ENCODE results near the gene TPRX2. TPM values are rescaled to one million over a fixed set of nuclear protein-coding genes. Genes with fewer than 3 reads are reported as not detected.

The TPRX2 gene
- total and polyA plus RNA-seq, 4 donors = not detected

DNA sequence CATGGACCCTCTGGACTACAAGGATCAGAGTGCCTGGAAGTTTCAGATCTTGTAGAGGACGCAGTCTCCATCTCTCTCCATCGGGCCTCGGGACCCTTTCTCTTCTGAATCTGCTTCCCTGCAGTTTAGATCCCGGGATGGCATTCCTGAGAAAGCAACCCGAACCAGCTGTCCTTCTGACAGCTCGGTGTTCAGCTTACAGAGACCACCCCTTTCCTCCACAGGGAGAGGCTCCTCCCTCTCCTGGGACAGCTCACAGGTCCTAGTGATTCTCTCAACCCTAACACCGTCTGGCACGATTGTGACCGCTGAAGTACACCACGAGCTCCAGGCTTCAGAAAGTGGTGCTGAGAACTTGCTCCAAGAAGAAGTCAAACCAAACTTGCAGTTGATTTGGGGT is 19.1 kb upstream of the TPRX2 start:
- no peak for DNase-seq (ENCODE audit: low spot score)
- no peak overlapping the region for H3K4me3 ChIP-seq (ENCODE audit: low read depth in 1 of 3, low read length in 3 of 3)
- H3K27ac ChIP-seq (ENCODE audit: low read depth in 1 of 2, low read length in 2 of 2) = no peak overlapping the region
- H3K36me3 ChIP-seq (ENCODE audit: control insufficient read depth in 4 of 4, insufficient read depth in 3 of 4, low read depth in 1 of 4, low read length in 3 of 4) = no peaks in the 10 kb centered on the region
- no peaks in the 10 kb centered on the region for H3K9me3 ChIP-seq (ENCODE audit: control insufficient read depth in 4 of 4, low read length in 3 of 4)
- WGBS = 35% methylated on average over 10 of the region's 10 CpGs
- no peak for TF ChIP-seq HNF4G (IDR thresholded peaks at IDR 0.05)
- TF ChIP-seq, protein P1, sequence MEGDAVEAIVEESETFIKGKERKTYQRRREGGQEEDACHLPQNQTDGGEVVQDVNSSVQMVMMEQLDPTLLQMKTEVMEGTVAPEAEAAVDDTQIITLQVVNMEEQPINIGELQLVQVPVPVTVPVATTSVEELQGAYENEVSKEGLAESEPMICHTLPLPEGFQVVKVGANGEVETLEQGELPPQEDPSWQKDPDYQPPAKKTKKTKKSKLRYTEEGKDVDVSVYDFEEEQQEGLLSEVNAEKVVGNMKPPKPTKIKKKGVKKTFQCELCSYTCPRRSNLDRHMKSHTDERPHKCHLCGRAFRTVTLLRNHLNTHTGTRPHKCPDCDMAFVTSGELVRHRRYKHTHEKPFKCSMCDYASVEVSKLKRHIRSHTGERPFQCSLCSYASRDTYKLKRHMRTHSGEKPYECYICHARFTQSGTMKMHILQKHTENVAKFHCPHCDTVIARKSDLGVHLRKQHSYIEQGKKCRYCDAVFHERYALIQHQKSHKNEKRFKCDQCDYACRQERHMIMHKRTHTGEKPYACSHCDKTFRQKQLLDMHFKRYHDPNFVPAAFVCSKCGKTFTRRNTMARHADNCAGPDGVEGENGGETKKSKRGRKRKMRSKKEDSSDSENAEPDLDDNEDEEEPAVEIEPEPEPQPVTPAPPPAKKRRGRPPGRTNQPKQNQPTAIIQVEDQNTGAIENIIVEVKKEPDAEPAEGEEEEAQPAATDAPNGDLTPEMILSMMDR (IDR thresholded peaks at IDR 0.05; ENCODE audit: low read depth, low read length, missing input control) = no peak
- no peak for TF ChIP-seq EGR1 (IDR thresholded peaks at IDR 0.05; ENCODE audit: low read depth in 2 of 2)
- TF ChIP-seq NR2F2 (IDR thresholded peaks at IDR 0.05) = no peak
- TF ChIP-seq YY1 (IDR thresholded peaks at IDR 0.05) = no peak
- TF ChIP-seq FOXA1 (IDR thresholded peaks at IDR 0.05) = no peak
- TF ChIP-seq, protein P2, sequence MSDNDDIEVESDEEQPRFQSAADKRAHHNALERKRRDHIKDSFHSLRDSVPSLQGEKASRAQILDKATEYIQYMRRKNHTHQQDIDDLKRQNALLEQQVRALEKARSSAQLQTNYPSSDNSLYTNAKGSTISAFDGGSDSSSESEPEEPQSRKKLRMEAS (IDR thresholded peaks at IDR 0.05) = no peak
- TF ChIP-seq TAF1 (conservative IDR thresholded peaks at IDR 0.05) = no peak
- no peak for TF ChIP-seq RAD21 (IDR thresholded peaks at IDR 0.05)
- H3K27me3 ChIP-seq (ENCODE audit: control insufficient read depth in 4 of 4, insufficient read depth in 4 of 4, low read length in 3 of 4) = no peaks in the 10 kb centered on the region
- H3K4me1 ChIP-seq (ENCODE audit: control insufficient read depth in 4 of 4, insufficient read depth in 4 of 4, low read length in 3 of 4) = no peaks in the 10 kb centered on the region
- H3K9ac ChIP-seq (ENCODE audit: low read depth in 1 of 2, low read length in 2 of 2) = no peak overlapping the region

DNA sequence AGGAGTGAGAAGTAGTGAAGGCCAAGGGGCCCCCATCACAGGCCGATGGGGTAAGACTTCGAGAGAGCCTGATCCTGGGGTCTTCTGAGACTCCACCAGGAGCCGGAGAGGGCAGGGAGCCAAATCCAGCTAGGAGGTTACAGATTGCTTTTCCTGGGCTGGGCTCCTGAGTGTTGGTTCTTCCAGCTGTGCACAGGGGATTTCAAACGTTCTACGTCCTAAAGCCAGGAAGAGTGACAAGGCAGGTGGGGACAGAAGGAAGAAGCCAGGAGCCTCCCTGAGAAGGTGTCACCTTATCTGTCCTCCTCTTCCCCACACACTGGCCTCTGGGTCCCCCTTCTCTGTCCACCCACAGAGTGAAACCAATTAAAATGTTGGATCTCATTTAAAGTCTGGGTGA is 16.1 kb upstream of the TPRX2 start:
- no peaks in the 10 kb centered on the region for H3K4me1 ChIP-seq (ENCODE audit: control insufficient read depth in 4 of 4, insufficient read depth in 4 of 4, low read length in 3 of 4)
- no peak overlapping the region for H3K9ac ChIP-seq (ENCODE audit: low read depth in 1 of 2, low read length in 2 of 2)
- no peak overlapping the region for H3K4me3 ChIP-seq (ENCODE audit: low read depth in 1 of 3, low read length in 3 of 3)
- WGBS = 88% methylated on average over 5 of the region's 5 CpGs
- no peak overlapping the region for H3K27ac ChIP-seq (ENCODE audit: low read depth in 1 of 2, low read length in 2 of 2)
- no peaks in the 10 kb centered on the region for H3K9me3 ChIP-seq (ENCODE audit: control insufficient read depth in 4 of 4, low read length in 3 of 4)
- no peaks in the 10 kb centered on the region for H3K36me3 ChIP-seq (ENCODE audit: control insufficient read depth in 4 of 4, insufficient read depth in 3 of 4, low read depth in 1 of 4, low read length in 3 of 4)
- no peak for DNase-seq (ENCODE audit: low spot score)
- no peaks in the 10 kb centered on the region for H3K27me3 ChIP-seq (ENCODE audit: control insufficient read depth in 4 of 4, insufficient read depth in 4 of 4, low read length in 3 of 4)
- TF ChIP-seq GABPA (IDR thresholded peaks at IDR 0.05 in 1 of 2, conservative IDR thresholded peaks at IDR 0.05 in 1 of 2) (no peak), FOXA2 (IDR thresholded peaks at IDR 0.05) (no peak), YY1 (IDR thresholded peaks at IDR 0.05) (no peak), RXRA (IDR thresholded peaks at IDR 0.05) (no peak), HNF4G (IDR thresholded peaks at IDR 0.05) (no peak), EGR1 (IDR thresholded peaks at IDR 0.05; ENCODE audit: low read depth in 2 of 2) (no peak), JUND (IDR thresholded peaks at IDR 0.05) (no peak), RAD21 (IDR thresholded peaks at IDR 0.05) (no peak), HNF4A (conservative IDR thresholded peaks at IDR 0.05) (no peak), NR2F2 (IDR thresholded peaks at IDR 0.05) (no peak), TAF1 (conservative IDR thresholded peaks at IDR 0.05) (no peak), SP1 (IDR thresholded peaks at IDR 0.05) (no peak), FOXA1 (IDR thresholded peaks at IDR 0.05) (no peak)
- TF ChIP-seq, protein P1 (IDR thresholded peaks at IDR 0.05; ENCODE audit: low read depth, low read length, missing input control) = no peak
- TF ChIP-seq, protein P2 (IDR thresholded peaks at IDR 0.05) = no peak
- TF ChIP-seq, protein P3, sequence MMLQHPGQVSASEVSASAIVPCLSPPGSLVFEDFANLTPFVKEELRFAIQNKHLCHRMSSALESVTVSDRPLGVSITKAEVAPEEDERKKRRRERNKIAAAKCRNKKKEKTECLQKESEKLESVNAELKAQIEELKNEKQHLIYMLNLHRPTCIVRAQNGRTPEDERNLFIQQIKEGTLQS (IDR thresholded peaks at IDR 0.05) = no peak
- TF ChIP-seq, protein P4, sequence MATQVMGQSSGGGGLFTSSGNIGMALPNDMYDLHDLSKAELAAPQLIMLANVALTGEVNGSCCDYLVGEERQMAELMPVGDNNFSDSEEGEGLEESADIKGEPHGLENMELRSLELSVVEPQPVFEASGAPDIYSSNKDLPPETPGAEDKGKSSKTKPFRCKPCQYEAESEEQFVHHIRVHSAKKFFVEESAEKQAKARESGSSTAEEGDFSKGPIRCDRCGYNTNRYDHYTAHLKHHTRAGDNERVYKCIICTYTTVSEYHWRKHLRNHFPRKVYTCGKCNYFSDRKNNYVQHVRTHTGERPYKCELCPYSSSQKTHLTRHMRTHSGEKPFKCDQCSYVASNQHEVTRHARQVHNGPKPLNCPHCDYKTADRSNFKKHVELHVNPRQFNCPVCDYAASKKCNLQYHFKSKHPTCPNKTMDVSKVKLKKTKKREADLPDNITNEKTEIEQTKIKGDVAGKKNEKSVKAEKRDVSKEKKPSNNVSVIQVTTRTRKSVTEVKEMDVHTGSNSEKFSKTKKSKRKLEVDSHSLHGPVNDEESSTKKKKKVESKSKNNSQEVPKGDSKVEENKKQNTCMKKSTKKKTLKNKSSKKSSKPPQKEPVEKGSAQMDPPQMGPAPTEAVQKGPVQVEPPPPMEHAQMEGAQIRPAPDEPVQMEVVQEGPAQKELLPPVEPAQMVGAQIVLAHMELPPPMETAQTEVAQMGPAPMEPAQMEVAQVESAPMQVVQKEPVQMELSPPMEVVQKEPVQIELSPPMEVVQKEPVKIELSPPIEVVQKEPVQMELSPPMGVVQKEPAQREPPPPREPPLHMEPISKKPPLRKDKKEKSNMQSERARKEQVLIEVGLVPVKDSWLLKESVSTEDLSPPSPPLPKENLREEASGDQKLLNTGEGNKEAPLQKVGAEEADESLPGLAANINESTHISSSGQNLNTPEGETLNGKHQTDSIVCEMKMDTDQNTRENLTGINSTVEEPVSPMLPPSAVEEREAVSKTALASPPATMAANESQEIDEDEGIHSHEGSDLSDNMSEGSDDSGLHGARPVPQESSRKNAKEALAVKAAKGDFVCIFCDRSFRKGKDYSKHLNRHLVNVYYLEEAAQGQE (IDR thresholded peaks at IDR 0.05) = no peak
- TF ChIP-seq, protein P5, sequence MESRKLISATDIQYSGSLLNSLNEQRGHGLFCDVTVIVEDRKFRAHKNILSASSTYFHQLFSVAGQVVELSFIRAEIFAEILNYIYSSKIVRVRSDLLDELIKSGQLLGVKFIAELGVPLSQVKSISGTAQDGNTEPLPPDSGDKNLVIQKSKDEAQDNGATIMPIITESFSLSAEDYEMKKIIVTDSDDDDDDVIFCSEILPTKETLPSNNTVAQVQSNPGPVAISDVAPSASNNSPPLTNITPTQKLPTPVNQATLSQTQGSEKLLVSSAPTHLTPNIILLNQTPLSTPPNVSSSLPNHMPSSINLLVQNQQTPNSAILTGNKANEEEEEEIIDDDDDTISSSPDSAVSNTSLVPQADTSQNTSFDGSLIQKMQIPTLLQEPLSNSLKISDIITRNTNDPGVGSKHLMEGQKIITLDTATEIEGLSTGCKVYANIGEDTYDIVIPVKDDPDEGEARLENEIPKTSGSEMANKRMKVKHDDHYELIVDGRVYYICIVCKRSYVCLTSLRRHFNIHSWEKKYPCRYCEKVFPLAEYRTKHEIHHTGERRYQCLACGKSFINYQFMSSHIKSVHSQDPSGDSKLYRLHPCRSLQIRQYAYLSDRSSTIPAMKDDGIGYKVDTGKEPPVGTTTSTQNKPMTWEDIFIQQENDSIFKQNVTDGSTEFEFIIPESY (IDR thresholded peaks at IDR 0.05) = no peak
